OCI-LY1 (cell line): ENCODE measurements around the gene LDLRAD4.
A peak's percentile ranks its signal among the peaks of the same experiment; 100 is the strongest.

Experiments used
- H2AFZ ChIP-seq: fragments of 200-600 bp; sonication (generic), shearing (Covaris generic); 2 replicates; pipeline ENCODE4 v1.6.0; 2014; ENCODE audit warnings: antibody characterized with exemption, mild to moderate bottlenecking, low read length
- H3F3A ChIP-seq: fragments of 200-600 bp; sonication (generic), shearing (Covaris generic); 2 replicates; pipeline ENCODE4 v1.6.0; 2014; ENCODE audit warnings: mild to moderate bottlenecking, antibody characterized with exemption, low read length, moderate library complexity; ENCODE audit not compliant: insufficient read depth
- H3K27ac ChIP-seq: fragments of 200-600 bp; sonication (generic); 2 replicates; pipeline ENCODE4 v1.5.1; 2014; ENCODE audit warnings: low read length, mixed run types, mild to moderate bottlenecking, low read depth; ENCODE audit not compliant: poor library complexity, severe bottlenecking
- H3K27me3 ChIP-seq: fragments of 200-600 bp; sonication (generic); 2 replicates; pipeline ENCODE4 v1.6.0; 2014; ENCODE audit warnings: antibody characterized with exemption, mild to moderate bottlenecking, low read length, moderate library complexity; ENCODE audit not compliant: insufficient read depth
- H3K36me3 ChIP-seq: fragments of 200-600 bp; sonication (generic); 2 replicates; pipeline ENCODE4 v1.6.1; 2014; ENCODE audit warnings: mild to moderate bottlenecking, antibody characterized with exemption, low read length, moderate library complexity, mixed read lengths; ENCODE audit not compliant: insufficient read depth
- H3K4me1 ChIP-seq: fragments of 200-600 bp; sonication (generic); 2 replicates; pipeline ENCODE4 v1.5.1; 2014; ENCODE audit warnings: mild to moderate bottlenecking, low read length, moderate library complexity; ENCODE audit not compliant: insufficient read depth, severe bottlenecking
- H3K4me2 ChIP-seq: fragments of 200-600 bp; sonication (generic), shearing (Covaris generic); 2 replicates; pipeline ENCODE4 v1.6.1; 2014; ENCODE audit warnings: low read length
- H3K4me3 ChIP-seq: fragments of 200-600 bp; sonication (generic); 2 replicates; pipeline ENCODE4 v1.5.1; 2014; ENCODE audit warnings: low read length, low read depth, mild to moderate bottlenecking, mixed read lengths; ENCODE audit not compliant: poor library complexity, severe bottlenecking
- H3K79me2 ChIP-seq: fragments of 200-600 bp; shearing (Covaris generic); 2 replicates; pipeline ENCODE4 v1.6.1; 2016; ENCODE audit warnings: mixed run types, low read length, mixed read lengths; ENCODE audit not compliant: insufficient read depth
- H3K9ac ChIP-seq: fragments of 200-600 bp; sonication (generic), shearing (Covaris generic); 2 replicates; pipeline ENCODE4 v1.6.1; 2014; ENCODE audit warnings: mild to moderate bottlenecking, low read length, mixed read lengths
- H3K9me2 ChIP-seq: fragments of 200-600 bp; sonication (generic), shearing (Covaris generic); 2 replicates; pipeline ENCODE4 v1.6.1; 2014; ENCODE audit warnings: low read depth, mild to moderate bottlenecking, low read length, mixed read lengths
- H3K9me3 ChIP-seq: fragments of 200-600 bp; shearing (Covaris generic); 2 replicates; pipeline ENCODE4 v1.6.1; 2014; ENCODE audit warnings: low read length, mixed read lengths
- H4K20me1 ChIP-seq: fragments of 200-600 bp; sonication (generic), shearing (Covaris generic); 2 replicates; pipeline ENCODE4 v1.6.0; 2016; ENCODE audit warnings: mild to moderate bottlenecking, low read length; ENCODE audit not compliant: insufficient read depth
- CTCF ChIP-seq: fragments of 200-600 bp; sonication (generic), shearing (Covaris generic); IDR thresholded peaks from 2 replicates; pipeline ENCODE4 v1.5.1; 2017; ENCODE audit warnings: mild to moderate bottlenecking, antibody characterized with exemption, low read length, moderate library complexity, mixed read lengths
- EZH2 ChIP-seq: fragments of 200-600 bp; sonication (generic), shearing (Covaris generic); IDR thresholded peaks from 2 replicates; pipeline ENCODE4 v1.8.0; 2017; ENCODE audit warnings: borderline replicate concordance, mixed run types, mild to moderate bottlenecking, antibody characterized with exemption, low read length, moderate library complexity, mixed read lengths

LDLRAD4 gene

DNA sequence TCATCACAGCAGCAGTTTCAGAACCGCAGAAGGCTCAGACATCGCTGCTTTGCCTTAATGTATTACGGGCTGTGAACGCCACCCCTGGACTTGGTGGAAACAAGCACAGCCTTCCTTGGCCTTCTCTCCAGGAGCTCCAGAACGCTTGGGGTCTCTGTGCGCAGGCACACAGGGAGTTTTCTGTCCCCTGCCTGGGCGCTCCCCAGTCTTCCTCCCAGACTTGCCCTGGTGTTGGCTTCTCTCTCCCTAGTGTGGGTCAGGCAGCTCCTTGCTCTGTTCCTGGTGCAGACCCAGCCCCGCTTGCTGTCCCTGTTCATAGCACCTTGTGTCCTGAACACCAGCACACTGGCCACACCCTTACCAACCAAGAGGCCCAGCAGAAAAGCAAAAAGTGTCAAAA is 404.2 kb downstream of the LDLRAD4 start:
- no peak overlapping the region for H3K9ac ChIP-seq
- H2AFZ ChIP-seq = no peak overlapping the region
- TF ChIP-seq EZH2 (no peak), CTCF (no peak)
- peaks cover 78% of the 10 kb centered on the region for H3K4me1 ChIP-seq
- H3K36me3 ChIP-seq = peaks cover 74% of the 10 kb centered on the region
- H3K9me2 ChIP-seq = no peaks in the 10 kb centered on the region
- H3K79me2 ChIP-seq = peaks cover 30% of the 10 kb centered on the region
- H3K4me2 ChIP-seq = no peak overlapping the region
- H3K4me3 ChIP-seq = no peak overlapping the region
- no peak overlapping the region for H3K27ac ChIP-seq
- no peaks in the 10 kb centered on the region for H3K27me3 ChIP-seq
- no peaks in the 10 kb centered on the region for H3K9me3 ChIP-seq
- no peaks in the 10 kb centered on the region for H4K20me1 ChIP-seq
- no peaks in the 10 kb centered on the region for H3F3A ChIP-seq

GRCh38 chr18:13623348-13623747 is 404.8 kb downstream of the LDLRAD4 start:
- TF ChIP-seq EZH2 = no peak
- no peak for TF ChIP-seq CTCF
- Histone ChIP-seq H3K4me3 (no peak overlapping the region), H3K79me2 (peaks cover 30% of the 10 kb centered on the region), H3K4me1 (peaks cover 78% of the 10 kb centered on the region), H2AFZ (no peak overlapping the region), H3K27ac (peak overlapping the region; percentile 50), H3K27me3 (no peaks in the 10 kb centered on the region), H3F3A (no peaks in the 10 kb centered on the region), H3K36me3 (peaks cover 80% of the 10 kb centered on the region), H4K20me1 (no peaks in the 10 kb centered on the region), H3K9me2 (no peaks in the 10 kb centered on the region), H3K4me2 (no peak overlapping the region), H3K9ac (no peak overlapping the region), H3K9me3 (no peaks in the 10 kb centered on the region)

- peaks cover 85% of the 10 kb centered on the region for H3K36me3 ChIP-seq
- H3K9me3 ChIP-seq = no peaks in the 10 kb centered on the region
- H3K79me2 ChIP-seq = peaks cover 28% of the 10 kb centered on the region
- peaks cover 78% of the 10 kb centered on the region for H3K4me1 ChIP-seq
- no peak for TF ChIP-seq CTCF
- no peak for TF ChIP-seq EZH2
- no peaks in the 10 kb centered on the region for H3K27me3 ChIP-seq
- no peak overlapping the region for H2AFZ ChIP-seq
- no peaks in the 10 kb centered on the region for H3F3A ChIP-seq
- H3K27ac ChIP-seq = peak overlapping the region; percentile 50
- H3K4me2 ChIP-seq = no peak overlapping the region; the same call in 1 of the 2 replicates
- no peak overlapping the region for H3K4me3 ChIP-seq
- H3K9ac ChIP-seq = no peak overlapping the region
- H4K20me1 ChIP-seq = no peaks in the 10 kb centered on the region
- no peaks in the 10 kb centered on the region for H3K9me2 ChIP-seq
Measured at GRCh38 chr18:13623871-13624270, 405.3 kb downstream of the LDLRAD4 start.
